Head of caudate nucleus (tissue), 42 donors: ENCODE measurements around the gene OR10G6.
"Not testable (repeated sequence)": the region's sequence is repeated elsewhere in the genome, so short reads cannot be mapped to it uniquely, and the experiment has no call there.

Experiments used
- DNase-seq, 42 donors: peaks; one replicate each; pipeline versions ENCODE4 v3.0.0 to v3.0.0-alpha.2; 2020 to 2021; ENCODE audit warnings: mixed read lengths in 7 of 42
- intact Hi-C: fragments of 100-400 bp; cut with DNase I; formaldehyde crosslinking; loops from one replicate; pipeline ENCODE4 v1.15.0; 2022

The OR10G6 gene, protein sequence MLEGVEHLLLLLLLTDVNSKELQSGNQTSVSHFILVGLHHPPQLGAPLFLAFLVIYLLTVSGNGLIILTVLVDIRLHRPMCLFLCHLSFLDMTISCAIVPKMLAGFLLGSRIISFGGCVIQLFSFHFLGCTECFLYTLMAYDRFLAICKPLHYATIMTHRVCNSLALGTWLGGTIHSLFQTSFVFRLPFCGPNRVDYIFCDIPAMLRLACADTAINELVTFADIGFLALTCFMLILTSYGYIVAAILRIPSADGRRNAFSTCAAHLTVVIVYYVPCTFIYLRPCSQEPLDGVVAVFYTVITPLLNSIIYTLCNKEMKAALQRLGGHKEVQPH

DNA sequence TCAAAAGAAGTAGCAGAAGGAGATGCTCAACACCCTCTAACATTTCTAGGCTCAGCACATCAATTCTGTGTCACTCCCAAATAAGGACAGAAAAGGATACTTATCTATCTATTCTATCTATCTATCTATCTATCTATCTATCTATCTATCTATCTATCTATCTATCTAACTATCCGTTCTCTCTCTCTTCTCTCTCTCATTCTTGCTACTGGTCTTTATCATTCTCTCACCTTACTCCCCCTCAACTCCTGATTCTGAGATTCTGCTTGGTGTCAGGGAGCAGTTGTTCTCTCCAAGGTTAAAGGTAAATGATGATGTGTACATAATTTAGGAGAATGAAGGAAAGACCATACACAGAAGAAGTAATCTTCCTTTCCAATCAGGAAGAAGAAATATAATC lies at the start of gene OR10G6:
Gene OR10G6 (minus strand): TSS at position 43 of the 400 bp plus-strand sequence. CDS start 0 bp downstream, at position 43.
- no peak for DNase-seq
- intact Hi-C loops = no loop called here

DNA sequence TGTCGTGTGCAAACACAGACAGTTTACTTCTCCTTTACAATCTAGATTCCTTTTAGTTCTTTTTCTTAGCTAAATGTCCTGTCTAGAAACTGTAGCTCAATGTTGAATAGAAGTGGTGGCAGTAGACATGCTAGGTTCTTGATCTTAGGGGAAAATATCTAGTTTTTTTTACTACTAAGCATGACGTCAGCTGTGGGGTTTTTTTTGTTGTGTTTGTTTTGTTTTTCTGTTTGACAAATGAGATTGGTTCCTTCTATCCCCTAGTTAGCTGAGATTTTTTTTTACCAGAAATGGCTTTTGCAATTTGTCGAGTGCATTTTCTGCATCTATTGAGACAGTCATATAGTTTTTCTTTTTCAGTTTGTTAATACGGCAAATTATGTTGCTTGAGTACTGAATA lies 48.5 kb upstream of the OR10G6 start:
- DNase-seq = no peak
- intact Hi-C loops = no loop called here

DNA sequence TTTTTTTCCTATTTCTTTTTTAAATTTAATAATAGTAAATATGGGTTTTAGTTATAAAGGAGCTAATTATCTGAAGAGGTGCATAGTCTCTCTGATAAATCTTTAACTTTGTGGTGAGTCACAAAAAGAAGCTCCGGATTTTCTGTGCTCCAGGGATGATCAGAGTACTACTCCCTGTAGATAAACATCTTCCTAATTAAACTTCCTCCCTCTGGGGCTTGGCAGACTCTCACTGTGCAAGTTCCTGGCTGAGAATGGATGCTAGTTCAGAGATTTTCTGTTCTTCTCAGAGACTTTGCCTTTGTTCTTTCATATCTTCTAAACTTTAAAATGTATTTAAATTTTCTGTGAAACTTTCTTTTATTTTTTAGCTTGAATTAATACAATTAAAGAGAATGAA lies 46.3 kb upstream of the OR10G6 start, which contains the start of gene OR10G7:
Gene OR10G7 (minus strand): TSS at position 72 of the 400 bp plus-strand sequence. CDS start 2,324 bp downstream, outside the sequence.
- DNase-seq = no peak
- intact Hi-C loops = no loop called here

DNA sequence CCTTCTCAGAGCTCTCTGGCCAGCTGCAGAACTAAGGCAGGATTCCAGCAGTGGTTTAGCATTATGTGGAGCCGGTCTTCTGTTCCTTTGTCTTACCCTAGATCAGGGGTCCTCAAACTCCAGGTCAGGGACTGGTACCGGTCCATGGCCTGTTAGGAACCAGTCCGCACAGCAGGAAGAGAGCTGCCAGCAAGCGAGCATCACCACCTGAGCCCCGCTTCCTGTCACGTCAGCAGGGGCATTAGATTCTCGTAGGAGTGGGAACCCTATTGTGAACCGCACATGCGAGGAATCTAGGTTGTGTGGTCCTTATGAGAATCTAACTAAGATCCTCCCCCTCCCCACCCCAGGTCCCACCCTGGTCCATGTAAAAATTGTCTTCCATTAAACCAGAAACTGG lies 44.6 kb upstream of the OR10G6 start:
- intact Hi-C loops = no loop called here

DNA sequence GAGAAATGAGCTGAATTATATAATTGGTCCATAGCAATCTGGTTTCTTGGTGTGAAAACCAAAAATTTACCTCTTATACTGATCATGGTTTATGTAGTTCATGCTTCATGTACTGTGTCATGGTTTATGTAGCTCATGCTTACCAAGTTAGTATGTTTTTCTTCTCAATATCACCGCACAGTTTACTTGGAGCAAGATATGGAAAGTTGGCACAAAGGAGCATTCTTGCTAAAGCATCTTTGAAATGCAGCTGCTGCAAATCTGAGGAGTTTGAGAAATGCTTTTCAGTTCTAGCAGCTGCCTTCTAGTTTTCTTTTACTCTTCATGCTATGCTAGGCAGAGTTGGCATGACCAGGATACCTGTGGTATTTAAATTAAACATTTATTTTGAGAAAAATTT lies 41.7 kb upstream of the OR10G6 start:
- intact Hi-C loops = no loop called here
- no peak for DNase-seq

More for the DNA sequence above, 44.6 kb upstream of the OR10G6 start:
- no peak for DNase-seq

DNA sequence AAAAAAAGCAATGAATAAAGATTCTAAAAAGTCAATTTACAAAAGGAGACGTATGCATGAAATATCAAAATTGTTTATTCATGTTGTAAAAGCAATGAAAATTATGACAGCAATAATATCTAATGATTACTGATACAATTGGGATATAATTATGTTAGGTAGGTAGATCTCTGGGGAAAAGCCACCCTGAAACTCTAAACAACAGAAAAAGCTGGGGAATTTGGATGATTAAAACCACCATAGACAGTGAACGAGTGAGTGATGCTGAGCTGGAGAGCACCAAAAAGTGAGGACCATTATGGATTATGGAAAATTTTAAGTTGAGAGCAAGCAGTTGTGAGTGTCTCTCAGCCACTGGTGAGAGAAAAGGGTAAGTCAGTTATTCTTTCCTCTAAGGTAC lies 31.5 kb upstream of the OR10G6 start, which contains the start of gene OR10G8:
Gene OR10G8 (plus strand): TSS at position 301 of the 400 bp plus-strand sequence. CDS start 2,825 bp downstream, outside the sequence.
- DNase-seq = no peak
- intact Hi-C loops = no loop called here

DNA sequence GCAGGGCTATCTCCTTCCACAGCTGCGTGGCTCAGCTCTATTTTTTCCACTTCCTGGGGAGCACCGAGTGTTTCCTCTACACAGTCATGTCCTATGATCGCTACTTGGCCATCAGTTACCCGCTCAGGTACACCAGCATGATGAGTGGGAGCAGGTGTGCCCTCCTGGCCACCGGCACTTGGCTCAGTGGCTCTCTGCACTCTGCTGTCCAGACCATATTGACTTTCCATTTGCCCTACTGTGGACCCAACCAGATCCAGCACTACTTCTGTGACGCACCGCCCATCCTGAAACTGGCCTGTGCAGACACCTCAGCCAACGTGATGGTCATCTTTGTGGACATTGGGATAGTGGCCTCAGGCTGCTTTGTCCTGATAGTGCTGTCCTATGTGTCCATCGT lies 20.9 kb upstream of the OR10G6 start:
- DNase-seq, intact Hi-C loops: not testable (repeated sequence)

DNA sequence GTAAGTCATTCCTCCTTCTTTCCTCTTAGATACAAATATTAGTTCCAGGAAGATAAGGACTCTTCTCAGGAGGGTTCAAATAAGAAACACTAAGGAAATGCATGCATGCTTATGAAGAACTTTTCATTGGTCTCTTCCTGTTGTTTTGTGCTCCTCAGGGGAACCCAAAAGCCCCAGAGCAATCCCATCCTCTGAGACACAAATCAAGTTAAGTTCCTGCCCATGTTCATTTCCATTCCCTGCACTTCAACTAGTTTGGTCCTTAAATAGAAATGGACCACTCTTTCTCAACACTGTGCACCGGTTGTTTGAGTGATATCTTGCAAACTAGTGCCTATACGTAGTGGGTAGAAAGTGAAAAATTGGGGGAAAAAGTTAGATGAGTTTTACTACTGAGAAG lies 17.7 kb upstream of the OR10G6 start, which contains the start of gene OR10G4:
Gene OR10G4 (plus strand): TSS at position 301 of the 400 bp plus-strand sequence. CDS start 2,578 bp downstream, outside the sequence.
- intact Hi-C loops = no loop called here
- no peak for DNase-seq

DNA sequence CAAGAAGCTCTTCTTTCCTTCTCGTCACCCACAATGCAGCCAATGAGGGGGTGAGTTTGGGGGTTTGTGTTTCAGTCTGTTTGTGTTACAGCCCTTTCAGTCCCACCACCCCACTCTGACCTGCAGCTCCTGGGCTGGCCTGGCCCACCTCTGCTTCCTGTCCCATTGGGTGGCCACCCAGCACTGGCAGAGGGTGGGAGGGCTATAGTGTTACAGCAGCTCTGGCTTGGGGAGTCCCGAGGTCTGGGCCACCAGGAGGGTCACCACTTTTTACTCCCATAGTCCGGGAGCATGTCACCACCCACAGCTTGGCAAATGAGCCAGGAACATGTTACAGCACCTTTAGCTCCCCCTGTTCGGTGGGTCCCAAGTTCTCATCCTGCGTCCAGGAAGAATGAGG lies 15.7 kb downstream of the OR10G6 start:
- no peak for DNase-seq
- intact Hi-C loops = no loop called here

DNA sequence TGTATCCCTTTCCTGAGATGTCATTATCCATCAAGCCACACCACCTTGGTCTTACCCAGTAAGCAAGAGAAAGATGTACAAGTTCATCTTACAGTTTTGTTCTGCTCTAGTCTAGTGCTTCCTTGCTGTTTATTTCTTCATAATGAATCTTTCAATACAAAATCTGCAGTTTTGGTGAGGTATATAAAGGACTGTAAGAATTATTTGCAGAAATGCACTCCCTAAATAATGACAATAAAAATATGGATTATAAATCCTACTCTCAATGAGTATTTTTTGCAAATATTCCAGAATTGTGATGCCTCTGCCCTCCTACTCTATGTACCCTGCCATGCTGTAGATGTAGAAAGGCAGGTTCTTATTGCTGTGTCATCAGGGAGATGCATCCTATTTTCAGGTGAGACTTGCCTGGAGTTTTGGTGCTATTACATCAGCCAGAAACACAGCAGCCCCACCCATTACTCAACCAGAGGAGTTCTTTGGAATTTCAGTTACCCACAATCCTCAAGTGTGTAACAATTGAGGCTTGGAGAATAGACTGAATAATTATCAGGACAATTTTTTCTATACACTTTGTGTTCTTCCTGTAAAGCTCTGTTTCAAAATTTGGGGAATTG lies 17.1 kb downstream of the OR10G6 start, which contains the start of gene OR10S1:
Gene OR10S1 (minus strand): TSS at position 51 of the 617 bp plus-strand sequence. CDS start 117 bp downstream, outside the sequence.
- no peak for DNase-seq
- intact Hi-C loops = no loop called here

DNA sequence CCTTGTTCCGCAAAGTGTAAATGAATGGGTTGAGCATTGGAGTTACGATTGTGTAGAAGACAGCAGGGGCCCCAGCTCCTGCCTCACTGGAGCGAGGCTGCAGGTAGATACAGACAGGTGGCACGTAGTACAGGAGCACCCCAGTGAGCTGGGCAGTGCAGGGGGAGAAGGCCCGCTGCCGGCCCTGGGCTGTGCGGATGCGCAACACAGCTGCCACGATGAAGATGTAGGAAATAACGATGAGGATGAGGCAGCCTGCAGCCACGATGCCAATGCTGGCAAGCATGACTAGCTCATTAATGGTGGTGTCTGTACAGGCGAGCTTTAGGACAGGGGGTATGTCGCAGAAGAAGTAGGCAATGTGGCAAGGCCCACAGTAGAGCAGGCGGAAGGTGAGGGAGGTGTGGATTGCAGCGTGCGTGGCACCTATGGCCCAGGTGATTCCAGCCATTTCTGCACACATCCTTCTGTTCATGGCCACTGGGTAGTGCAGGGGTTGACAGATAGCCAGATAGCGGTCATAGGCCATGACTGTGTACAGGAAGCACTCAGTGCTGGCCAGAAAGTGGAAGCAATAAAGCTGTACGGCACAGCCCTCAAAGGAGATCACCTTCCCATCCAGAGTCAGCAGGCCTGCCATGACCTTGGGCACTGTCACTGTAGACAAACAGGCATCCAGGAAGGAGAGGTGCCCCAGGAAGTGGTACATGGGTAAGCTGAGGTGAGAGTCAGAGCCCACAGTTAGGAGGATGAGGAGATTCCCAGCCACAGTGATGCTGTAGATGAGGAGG lies 18.0 kb downstream of the OR10G6 start:
- intact Hi-C loops = no loop called here
- no peak for DNase-seq

DNA sequence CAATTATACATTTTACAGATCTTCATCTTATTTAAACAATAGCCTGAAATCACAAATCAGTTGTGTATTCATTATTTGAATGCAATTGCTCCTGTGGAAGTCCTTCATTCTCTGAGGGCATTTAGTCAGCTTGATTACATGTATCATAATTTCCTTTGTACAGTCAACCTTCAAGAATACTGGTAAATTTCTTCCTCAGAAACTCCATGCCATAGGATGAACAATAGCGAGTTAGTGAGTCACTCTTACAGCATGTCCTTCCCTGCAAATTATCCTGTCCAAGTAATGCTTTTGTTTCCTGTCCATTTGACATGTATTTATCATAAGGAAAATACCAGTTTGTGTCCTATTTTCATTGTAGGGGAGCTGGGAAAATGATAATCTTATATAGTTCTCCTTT lies 21.1 kb downstream of the OR10G6 start:
- no peak for DNase-seq
- intact Hi-C loops = no loop called here

DNA sequence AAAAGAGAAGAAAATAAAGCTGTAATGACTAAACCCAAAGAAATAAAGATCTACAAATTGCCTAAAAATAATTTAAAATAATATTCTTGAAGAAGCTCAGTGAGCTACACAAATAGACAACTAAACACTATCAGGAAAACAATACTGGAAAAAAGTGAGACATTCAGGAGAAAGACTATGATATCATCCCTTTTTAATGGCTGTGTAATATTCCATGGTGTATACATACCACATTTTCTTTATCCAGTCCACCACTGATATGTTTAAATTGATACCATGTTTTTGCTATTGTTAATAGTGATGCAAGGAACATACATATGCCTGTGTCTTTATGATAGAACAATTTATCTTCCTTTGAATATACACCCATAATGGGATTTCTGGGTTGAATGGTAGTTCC lies 38.2 kb downstream of the OR10G6 start:
- no peak for DNase-seq
- intact Hi-C loops = no loop called here

DNA sequence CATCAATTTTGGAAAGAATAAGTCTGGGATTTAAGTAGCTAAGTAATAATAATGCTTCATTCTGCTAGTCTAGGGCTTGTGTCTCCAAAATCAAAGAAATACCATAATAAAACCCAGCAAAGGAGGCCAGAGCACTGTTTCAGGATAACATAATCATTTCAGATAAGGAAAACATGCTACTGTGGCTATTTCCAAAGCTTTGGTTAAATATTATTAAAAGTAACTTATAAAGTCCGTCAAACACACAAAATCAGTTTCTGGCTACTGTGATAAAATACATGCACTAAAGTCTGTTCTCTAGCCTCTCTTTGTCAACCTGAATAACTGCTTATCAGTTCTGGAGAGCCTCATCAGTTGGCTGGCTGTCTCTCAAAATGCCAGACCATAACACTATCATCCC lies 49.8 kb downstream of the OR10G6 start:
- intact Hi-C loops = no loop called here
- DNase-seq = no peak
